Gastroesophageal sphincter (tissue), 3 donors: ENCODE results near the gene CEP135.

Experiments
- CTCF ChIP-seq, 4 experiments: fragments of 200-600 bp in 2 of 4; fragments of 450-650 bp in 2 of 4; sonication (generic) in 1 of 4; IDR thresholded peaks; one replicate each; pipeline ENCODE4 v1.5.1; 2017 to 2019; ENCODE audit warnings: antibody characterized with exemption in 4 of 4, mild to moderate bottlenecking in 2 of 4, moderate library complexity in 2 of 4
- EP300 ChIP-seq: sonication (generic); formaldehyde crosslinking; IDR thresholded peaks from one replicate; pipeline ENCODE4 v1.6.1; 2017; ENCODE audit warnings: antibody characterized with exemption, mild to moderate bottlenecking
- POLR2A ChIP-seq, 2 donors: fragments of 450-650 bp; IDR thresholded peaks; one replicate each; pipeline ENCODE4 v1.6.1; 2017; ENCODE audit warnings: antibody characterized with exemption in 2 of 2, mild to moderate bottlenecking in 2 of 2, moderate library complexity in 1 of 2
- POLR2AphosphoS5 ChIP-seq: sonication (generic); formaldehyde crosslinking; IDR thresholded peaks from one replicate; pipeline ENCODE4 v1.6.1; 2017; ENCODE audit warnings: antibody characterized with exemption

- TF ChIP-seq CTCF (IDR thresholded peaks at IDR 0.05) = no peak
- no peak for TF ChIP-seq EP300
- TF ChIP-seq POLR2A (IDR thresholded peaks at IDR 0.05) = no peak
- no peak for TF ChIP-seq POLR2AphosphoS5
Measured at GRCh38 chr4:56055991-56056390, 107.2 kb downstream of the CEP135 start.
